Prostate gland (tissue), 2 donors: Measurements from ENCODE around the gene BTBD9. TPM values are rescaled to one million over a fixed set of nuclear protein-coding genes. Genes with fewer than 3 reads are reported as not detected.

Experiments
- DNase-seq: peaks from one replicate; pipeline ENCODE4 v3.0.0-alpha.2; 2019; ENCODE audit warnings: low spot score
- H3K27ac ChIP-seq, 2 donors: fragments of 200-600 bp; sonication (generic); 2 replicates each; pipeline ENCODE4 v1.5.1; 2017 to 2019
- H3K27me3 ChIP-seq: fragments of 200-600 bp; sonication (generic); replicated peaks from 2 replicates; pipeline ENCODE4 v1.5.1; 2019; ENCODE audit not compliant: insufficient read depth
- H3K36me3 ChIP-seq, 2 donors: fragments of 200-600 bp; sonication (generic); 1 replicate in 1 of 2; 2 replicates in 1 of 2; pipeline versions ENCODE4 v1.5.1 to v1.8.1; 2017 to 2019
- H3K4me1 ChIP-seq: fragments of 200-600 bp; sonication (generic); replicated peaks from 2 replicates; pipeline ENCODE4 v1.5.1; 2019
- H3K4me3 ChIP-seq, 2 donors: fragments of 200-600 bp; sonication (generic); 2 replicates each; pipeline ENCODE4 v1.5.1; 2017 to 2019
- H3K9me3 ChIP-seq: fragments of 200-600 bp; sonication (generic); 2 replicates; pipeline ENCODE4 v1.5.1; 2017
- POLR2A ChIP-seq: fragments of 450-650 bp; IDR thresholded peaks from one replicate; pipeline ENCODE4 v1.6.1; 2016; ENCODE audit warnings: antibody characterized with exemption, mild to moderate bottlenecking
- POLR2AphosphoS5 ChIP-seq: sonication (generic); formaldehyde crosslinking; IDR thresholded peaks from one replicate; pipeline ENCODE4 v1.6.1; 2017; ENCODE audit warnings: antibody characterized with exemption
- WGBS: methylation state at CpG from one replicate; pipeline ENCODE4 v1.1.5; 2018; 5-methylcytosine and 5-hydroxymethylcytosine counted together
- intact Hi-C: fragments of 100-400 bp; cut with DNase I; formaldehyde crosslinking; loops from one replicate; pipeline ENCODE4 v1.14.2; 2022
- total RNA-seq, 2 donors: library from RNA; depleted of rRNA; stranded (reverse); fragments of >200 nt; gene quantifications; one replicate each; pipeline ENCODE4 v1.1.0, GENCODE V29; 2016
- TF ChIP-seq, protein P1 (sequence below), 4 experiments: fragments of 200-600 bp in 2 of 4; fragments of 450-650 bp in 2 of 4; sonication (generic) in 2 of 4; IDR thresholded peaks; 1 replicate in 3 of 4; 2 replicates in 1 of 4; pipeline ENCODE4 v1.5.1; 2016 to 2019; ENCODE audit warnings: antibody characterized with exemption in 4 of 4, mild to moderate bottlenecking in 2 of 4, moderate library complexity in 2 of 4

BTBD9 gene
- total RNA-seq, 2 donors from 2014 or later, result 11.2 to 17.4 TPM

DNA sequence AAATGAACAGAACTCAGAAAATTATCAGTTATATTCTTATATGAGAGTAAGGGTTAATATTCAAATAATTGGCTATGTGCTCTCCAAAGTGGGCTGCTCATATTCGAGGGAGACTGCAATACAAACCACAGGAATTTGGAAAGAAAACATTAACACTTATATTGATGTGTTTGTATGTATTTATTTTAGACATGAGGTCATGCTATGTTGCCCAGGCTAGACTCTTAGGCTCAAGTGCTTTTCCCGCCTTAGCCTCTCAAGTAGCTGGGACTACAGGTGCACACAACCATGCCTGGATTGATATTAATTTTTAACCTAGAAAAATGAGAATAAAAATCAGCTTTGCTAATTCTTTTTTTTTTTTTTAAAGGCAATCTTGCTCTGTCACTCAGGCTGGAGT is 35.0 kb downstream of the BTBD9 start:
- TF ChIP-seq POLR2AphosphoS5 (no peak), POLR2A (no peak)
- TF ChIP-seq, protein P1, sequence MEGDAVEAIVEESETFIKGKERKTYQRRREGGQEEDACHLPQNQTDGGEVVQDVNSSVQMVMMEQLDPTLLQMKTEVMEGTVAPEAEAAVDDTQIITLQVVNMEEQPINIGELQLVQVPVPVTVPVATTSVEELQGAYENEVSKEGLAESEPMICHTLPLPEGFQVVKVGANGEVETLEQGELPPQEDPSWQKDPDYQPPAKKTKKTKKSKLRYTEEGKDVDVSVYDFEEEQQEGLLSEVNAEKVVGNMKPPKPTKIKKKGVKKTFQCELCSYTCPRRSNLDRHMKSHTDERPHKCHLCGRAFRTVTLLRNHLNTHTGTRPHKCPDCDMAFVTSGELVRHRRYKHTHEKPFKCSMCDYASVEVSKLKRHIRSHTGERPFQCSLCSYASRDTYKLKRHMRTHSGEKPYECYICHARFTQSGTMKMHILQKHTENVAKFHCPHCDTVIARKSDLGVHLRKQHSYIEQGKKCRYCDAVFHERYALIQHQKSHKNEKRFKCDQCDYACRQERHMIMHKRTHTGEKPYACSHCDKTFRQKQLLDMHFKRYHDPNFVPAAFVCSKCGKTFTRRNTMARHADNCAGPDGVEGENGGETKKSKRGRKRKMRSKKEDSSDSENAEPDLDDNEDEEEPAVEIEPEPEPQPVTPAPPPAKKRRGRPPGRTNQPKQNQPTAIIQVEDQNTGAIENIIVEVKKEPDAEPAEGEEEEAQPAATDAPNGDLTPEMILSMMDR (IDR thresholded peaks at IDR 0.05), result no peak
- intact Hi-C loops, result no loop called here
- Histone ChIP-seq H3K4me1 (peaks cover 4% of the 10 kb centered on the region), H3K27me3 (no peaks in the 10 kb centered on the region), H3K27ac (no peak overlapping the region), H3K36me3 (no peaks in the 10 kb centered on the region), H3K4me3 (no peak overlapping the region), H3K9me3 (no peaks in the 10 kb centered on the region)
- 53% methylated on average over 2 of the region's 2 CpGs for WGBS
- no peak for DNase-seq

DNA sequence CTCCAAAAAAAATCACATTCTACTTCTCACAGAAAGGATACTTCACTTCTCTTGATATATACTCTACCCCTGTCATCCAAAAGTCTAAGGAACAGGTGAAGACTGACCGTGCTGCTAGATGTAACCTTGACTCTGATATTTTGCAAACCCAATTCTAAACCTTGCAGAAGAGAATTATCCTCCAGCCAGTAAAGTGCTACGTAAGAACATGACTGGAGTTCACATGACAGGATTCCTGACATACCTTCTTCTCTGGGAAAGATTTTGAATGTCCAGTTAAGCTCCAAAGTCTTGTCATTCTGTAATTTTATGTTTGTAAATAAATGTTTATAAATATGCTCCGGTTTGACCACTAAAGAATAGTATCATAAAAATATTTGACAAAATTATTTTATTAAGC is 35.8 kb downstream of the BTBD9 start:
- Histone ChIP-seq H3K27ac (no peak overlapping the region), H3K4me3 (no peak overlapping the region), H3K4me1 (no peaks in the 10 kb centered on the region), H3K27me3 (no peaks in the 10 kb centered on the region), H3K9me3 (no peaks in the 10 kb centered on the region), H3K36me3 (no peaks in the 10 kb centered on the region)
- DNase-seq, result no peak
- TF ChIP-seq, protein P1 (IDR thresholded peaks at IDR 0.05), result no peak
- TF ChIP-seq POLR2AphosphoS5, result no peak
- no peak for TF ChIP-seq POLR2A
- 77% methylated on average over 3 of the region's 3 CpGs for WGBS
- intact Hi-C loops, result no loop called here

DNA sequence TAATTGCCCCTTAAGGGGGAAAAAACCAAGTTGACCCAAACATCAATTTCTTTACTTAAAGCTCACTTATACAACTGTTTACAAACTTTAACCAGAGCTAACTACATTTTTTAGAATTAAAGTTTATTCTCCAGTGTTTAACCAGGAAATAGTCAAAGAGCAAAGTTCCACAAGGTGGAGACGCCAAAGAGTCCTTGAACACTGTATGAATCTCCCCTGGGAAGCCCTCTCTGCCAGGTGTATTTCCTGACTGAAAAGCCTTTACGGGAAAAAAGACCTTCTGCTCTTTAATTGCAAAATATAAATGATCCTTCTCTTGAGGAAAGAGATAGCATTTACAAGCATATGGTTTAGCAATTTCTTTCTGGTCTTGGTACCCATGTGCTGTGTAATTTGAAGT is 36.2 kb downstream of the BTBD9 start:
- no peaks in the 10 kb centered on the region for H3K27me3 ChIP-seq
- no peak for DNase-seq
- no peaks in the 10 kb centered on the region for H3K9me3 ChIP-seq
- H3K27ac ChIP-seq, result no peak overlapping the region
- H3K36me3 ChIP-seq, result no peaks in the 10 kb centered on the region
- H3K4me1 ChIP-seq, result no peaks in the 10 kb centered on the region
- intact Hi-C loops, result no loop called here
- no peak overlapping the region for H3K4me3 ChIP-seq
- TF ChIP-seq POLR2A (no peak), POLR2AphosphoS5 (no peak)
- TF ChIP-seq, protein P1 (IDR thresholded peaks at IDR 0.05), result no peak
- 67% methylated on average over 2 of the region's 2 CpGs for WGBS

DNA sequence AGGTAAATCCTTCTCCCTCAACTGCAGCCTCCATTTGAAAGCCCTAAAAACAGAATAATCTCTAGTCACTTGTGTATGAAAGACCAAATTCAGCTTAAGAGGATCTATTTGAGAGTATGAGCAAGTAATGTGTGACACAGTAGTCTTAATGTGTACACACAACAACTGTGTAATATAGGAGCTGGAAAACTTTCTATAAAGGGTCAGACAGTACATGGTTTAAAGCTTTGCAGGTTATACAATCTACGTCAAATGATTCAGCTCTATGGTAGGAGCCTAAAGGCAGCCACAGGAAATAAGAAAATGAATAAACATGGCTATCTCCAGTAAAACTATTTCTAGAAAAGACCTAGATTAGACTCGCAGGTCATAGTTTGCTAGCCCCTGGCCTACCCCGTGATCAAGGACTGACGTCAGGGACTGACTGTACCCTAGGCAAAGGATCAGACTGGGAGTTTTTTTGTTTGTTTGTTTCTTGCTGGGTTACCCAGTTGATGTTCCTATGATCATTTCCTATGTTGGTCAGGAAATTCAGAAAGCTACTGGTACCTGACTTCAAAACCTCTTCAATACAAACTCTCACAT is 39.7 kb downstream of the BTBD9 start:
- 94% methylated on average over 4 of the region's 4 CpGs for WGBS
- H3K27ac ChIP-seq, result no peak overlapping the region
- DNase-seq, result no peak
- TF ChIP-seq, protein P1 (IDR thresholded peaks at IDR 0.05), result no peak
- no peak overlapping the region for H3K4me3 ChIP-seq
- no peaks in the 10 kb centered on the region for H3K27me3 ChIP-seq
- no peaks in the 10 kb centered on the region for H3K9me3 ChIP-seq
- intact Hi-C loops, result no loop called here
- no peaks in the 10 kb centered on the region for H3K36me3 ChIP-seq
- H3K4me1 ChIP-seq, result no peaks in the 10 kb centered on the region

DNA sequence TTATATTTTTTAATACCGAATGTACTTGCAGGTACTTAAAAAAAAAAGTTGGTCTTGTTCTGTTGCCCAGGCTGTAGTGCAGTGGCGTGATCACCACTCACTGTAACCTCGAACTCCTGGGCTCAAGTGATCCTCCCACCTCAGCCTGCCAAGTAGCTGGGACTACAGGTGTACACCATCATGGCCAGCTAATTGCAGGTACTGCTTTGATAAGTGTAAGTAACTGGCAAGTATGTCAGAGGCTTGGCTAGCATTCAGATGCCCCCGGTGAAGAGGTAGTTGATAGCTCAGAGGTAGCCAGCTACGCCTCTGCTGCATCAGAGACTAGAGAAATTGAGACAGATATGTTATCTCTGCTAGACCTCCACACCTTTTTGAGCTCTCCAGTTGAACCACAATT is 40.5 kb downstream of the BTBD9 start:
- Histone ChIP-seq H3K4me3 (no peak overlapping the region), H3K27ac (no peak overlapping the region), H3K36me3 (no peaks in the 10 kb centered on the region), H3K27me3 (no peaks in the 10 kb centered on the region), H3K9me3 (no peaks in the 10 kb centered on the region), H3K4me1 (no peaks in the 10 kb centered on the region)
- intact Hi-C loops, result no loop called here
- DNase-seq, result no peak
- no peak for TF ChIP-seq POLR2A
- TF ChIP-seq, protein P1 (IDR thresholded peaks at IDR 0.05), result no peak
- no peak for TF ChIP-seq POLR2AphosphoS5
- 97% methylated on average over 5 of the region's 5 CpGs for WGBS
